K562 (cell line): ENCODE results near the gene CNNM4. TPM values are rescaled to one million over a fixed set of nuclear protein-coding genes. Genes with fewer than 3 reads are reported as not detected.
A peak's percentile ranks its signal among the peaks of the same experiment; 100 is the strongest.

Experiments used
- ATAC-seq: fragments of 200-7000 bp; cut with Tn5 transposase; 3 replicates; pipeline ENCODE4 v1.9.1; 2020; ENCODE audit warnings: moderate library complexity
- BruUV-seq: library from RNA; stranded (reverse); fragments of 400-500 nt; replicated peaks from 2 replicates; lab custom pipeline; 2021; lab: Mats Ljungman, UMichigan
- CTCF ChIA-PET: fragments of 300-600 bp; formaldehyde crosslinking; extraction: SDS; loops from one replicate; lab custom pipeline; 2021; ENCODE audit warnings: low intra/inter-chr PET ratio; lab: Yijun Ruan, JAX
- POLR2A ChIA-PET: fragments of 300-600, 350-650 bp; sonication (Branson Sonifier 250); formaldehyde crosslinking; extraction: SDS; loops from one replicate; lab custom pipeline; 2021; ENCODE audit warnings: antibody characterized with exemption, inconsistent platforms; lab: Yijun Ruan, JAX
- DNase-seq, 4 experiments: peaks; one replicate each; pipeline versions ENCODE4 v3.0.0 to v3.0.0-alpha.2; 2011 to 2018; ENCODE audit warnings: low spot score in 3 of 4, mixed read lengths in 3 of 4; ENCODE audit errors: extremely low read depth in 1 of 4
- FAIRE-seq: peaks from 2 replicates; lab custom pipeline; 2011; peaks lifted over from hg19 to GRCh38; lab: Jason Lieb, UNC
- H2AFZ ChIP-seq: 2 replicates; pipeline ENCODE4 v1.6.0; 2011; ENCODE audit warnings: low read depth, low read length, control low read depth, inconsistent platforms
- H3K27ac ChIP-seq: fragments of 200-600 bp; 3 replicates; pipeline ENCODE4 v1.8.0; 2011; ENCODE audit warnings: low read depth, mild to moderate bottlenecking, control low read depth, inconsistent platforms, low read length, moderate library complexity, mixed read lengths; ENCODE audit errors: extremely low read depth
- H3K27me3 ChIP-seq, 2 experiments: fragments of 300-600 bp in 1 of 2; 2 replicates in 1 of 2; 3 replicates in 1 of 2; pipeline versions ENCODE4 v1.6.0 to v1.8.0; 2011; ENCODE audit warnings: inconsistent platforms in 2 of 2, low read length in 2 of 2, mild to moderate bottlenecking in 1 of 2, mixed read lengths in 1 of 2, moderate library complexity in 1 of 2; ENCODE audit not compliant: control insufficient read depth in 2 of 2, insufficient read depth in 2 of 2
- H3K36me3 ChIP-seq: fragments of 300-600 bp; 3 replicates; pipeline ENCODE4 v1.8.0; 2011; ENCODE audit warnings: mild to moderate bottlenecking, low read length, inconsistent platforms; ENCODE audit not compliant: control insufficient read depth, insufficient read depth
- H3K4me1 ChIP-seq, 2 experiments: fragments of 200-600 bp in 1 of 2; replicated peaks in 1 of 2; 2 replicates in 1 of 2; 3 replicates in 1 of 2; pipeline versions ENCODE4 v1.5.1 to v1.8.0; 2011; ENCODE audit warnings: inconsistent platforms in 2 of 2, low read length in 2 of 2, mild to moderate bottlenecking in 1 of 2, mixed read lengths in 1 of 2, moderate library complexity in 1 of 2; ENCODE audit not compliant: control insufficient read depth in 2 of 2, insufficient read depth in 2 of 2
- H3K4me2 ChIP-seq: 2 replicates; pipeline ENCODE4 v1.6.1; 2011; ENCODE audit warnings: low read length, control low read depth, inconsistent platforms, mixed read lengths; ENCODE audit not compliant: insufficient read depth
- H3K4me3 ChIP-seq: fragments of 200-600 bp; sonication (generic), shearing (Covaris generic); 2 replicates; pipeline ENCODE4 v1.5.1; 2016; ENCODE audit warnings: control low read depth, inconsistent platforms
- H3K79me2 ChIP-seq: fragments of 200-600 bp; 3 replicates; pipeline ENCODE4 v1.8.0; 2011; ENCODE audit warnings: low read length, inconsistent platforms; ENCODE audit not compliant: control insufficient read depth, insufficient read depth
- H3K9ac ChIP-seq, 2 experiments: 2 replicates each; pipeline versions ENCODE4 v1.6.0 to v1.6.1; 2011; ENCODE audit warnings: low read depth in 2 of 2, low read length in 2 of 2, control low read depth in 1 of 2, inconsistent platforms in 1 of 2, mild to moderate bottlenecking in 1 of 2, mixed read lengths in 1 of 2; ENCODE audit not compliant: insufficient read depth in 1 of 2
- H3K9me1 ChIP-seq: one replicate; pipeline ENCODE4 v1.6.0; 2011; ENCODE audit warnings: inconsistent platforms, mild to moderate bottlenecking, low read length, moderate library complexity; ENCODE audit not compliant: control insufficient read depth, insufficient read depth
- H3K9me3 ChIP-seq: replicated peaks from 2 replicates; pipeline ENCODE4 v1.5.1; 2011; ENCODE audit warnings: low read depth, low read length, inconsistent platforms; ENCODE audit not compliant: control insufficient read depth, insufficient read depth
- H4K20me1 ChIP-seq: replicated peaks from 2 replicates; pipeline ENCODE4 v1.6.1; 2011; ENCODE audit warnings: low read length, inconsistent platforms, mixed read lengths; ENCODE audit not compliant: control insufficient read depth, insufficient read depth
- KLF6 ChIP-seq: fragments of 250-450 bp; sonication (Bioruptor Pico); IDR thresholded peaks from 2 replicates; pipeline ENCODE4 v1.4.0; 2020; ENCODE audit warnings: mild to moderate bottlenecking, moderate library complexity, borderline replicate concordance
- RBFOX2 ChIP-seq: fragments of 200-400 bp; formaldehyde crosslinking; IDR thresholded peaks from 2 replicates; pipeline ENCODE4 v1.6.1; 2017; ENCODE audit warnings: low read depth, mild to moderate bottlenecking, low read length, moderate library complexity
- STAG1 ChIP-seq: sonication (generic); formaldehyde crosslinking; IDR thresholded peaks from 2 replicates; pipeline ENCODE4 v1.5.0; 2020; ENCODE audit warnings: missing genetic modification reagents, borderline replicate concordance
- TCFL5 ChIP-seq: fragments of 250-450 bp; sonication (Bioruptor Pico); conservative IDR thresholded peaks from 2 replicates; pipeline ENCODE4 v1.6.1; 2021; ENCODE audit warnings: mild to moderate bottlenecking, moderate library complexity, matching md5 sums
- WGBS: fragments of 100-300 bp; shearing (Covaris generic); methylation state at CpG from one replicate; pipeline ENCODE4 v1.1.6; 2016; ENCODE audit warnings: low coverage, mixed read lengths; ENCODE audit not compliant: insufficient coverage; ENCODE audit errors: missing lambda C conversion rate; 5-methylcytosine and 5-hydroxymethylcytosine counted together
- in situ Hi-C: fragments of 300-500 bp; cut with MboI; formaldehyde crosslinking; loops from 4 replicates; pipeline ENCODE4 v1.15.0; 2018; ENCODE audit warnings: inconsistent platforms, mixed read lengths
- intact Hi-C: fragments of 100-400 bp; cut with micrococcal nuclease; formaldehyde crosslinking; loops from 2 replicates; pipeline ENCODE4 v1.14.2; 2022
- polyA plus RNA-seq, 8 experiments: library from polyadenylated mRNA; depleted of rRNA in 4 of 8; stranded (reverse) in 5 of 8; unstranded in 3 of 8; fragments of >200 nt; fragmentation: Nextera tagmentation in 2 of 8; fragmentation: Illumina TruSeq in 1 of 8; extraction: Ambion mirVana in 2 of 8; extraction: Trizol in 1 of 8; gene quantifications; 2 replicates each; pipeline versions ENCODE4 v1.2.1 to v1.2.3, GENCODE V29; 2011 to 2014; ENCODE audit warnings: inconsistent platforms in 1 of 8, missing spikeins in 1 of 8
- total RNA-seq, 7 experiments: library from RNA; depleted of rRNA in 6 of 7; stranded (reverse); fragments of >200 nt in 6 of 7; fragmentation: Illumina TruSeq in 2 of 7; extraction: Trizol in 2 of 7; gene quantifications; 2 replicates each; pipeline versions ENCODE4 v1.2.1 to v1.2.3, GENCODE V29; 2011 to 2021; ENCODE audit warnings: low replicate concordance in 1 of 7

CNNM4 gene
- total and polyA plus RNA-seq, 9 of the 15 experiments (the other 6 are each of a cell fraction or from before 2014, with no cell fraction given), result 0.96 to 6.3 (median 2.8) TPM

DNA sequence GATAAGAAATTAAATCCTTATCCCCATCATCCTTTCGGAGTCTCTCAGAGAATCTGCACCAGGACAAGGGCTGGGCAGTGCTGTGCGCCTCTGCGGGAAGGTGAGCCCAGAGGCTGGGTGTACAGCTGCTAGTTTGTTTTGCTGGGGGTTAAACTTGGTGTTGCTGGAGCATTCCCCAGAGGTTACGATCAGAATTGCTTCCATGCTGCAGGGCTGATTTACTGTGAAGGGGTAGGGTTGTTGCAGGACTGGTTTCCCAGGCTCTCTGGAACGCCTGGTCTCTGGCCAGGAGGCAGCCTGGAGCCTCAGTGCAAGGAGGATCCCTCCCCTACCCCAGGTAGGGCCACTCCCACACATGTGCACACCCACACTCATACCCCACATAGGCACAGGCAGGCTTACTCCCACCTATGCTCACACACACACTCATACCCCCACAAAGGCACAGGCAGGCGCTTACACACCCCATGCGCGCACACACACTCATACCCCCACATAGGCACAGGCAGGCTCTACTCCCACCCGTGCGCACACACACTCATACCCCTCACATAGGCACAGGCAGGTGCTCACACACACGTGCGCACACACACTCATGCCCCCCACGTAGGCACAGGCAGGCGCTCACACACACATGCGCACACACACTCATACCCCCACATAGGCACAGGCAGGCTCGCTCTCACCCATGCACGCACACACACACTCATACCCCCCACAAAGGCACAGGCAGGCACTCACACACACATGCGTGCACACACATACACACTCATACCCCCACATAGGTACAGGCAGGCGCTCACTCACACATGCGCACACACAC, 11.3 kb downstream of the CNNM4 start:
- Histone ChIP-seq H3K79me2 (no peaks in the 10 kb centered on the region; the same call in 2 of the 3 replicates), H2AFZ (no peak overlapping the region), H3K4me2 (no peak overlapping the region), H3K36me3 (no peaks in the 10 kb centered on the region), H4K20me1 (no peaks in the 10 kb centered on the region), H3K4me1 (peaks cover 0 to 20% of the 10 kb centered on the region in 2 experiments; a peak in 2 of 5 replicates)
- in situ Hi-C loops (no loop called here), intact Hi-C loops (no loop called here)
- WGBS, result 93% methylated on average over 20 of the region's 20 CpGs
- BruUV-seq, result no TSS peak
- DNase-seq, result peak in 1 of 4 experiments; percentile 34
- CTCF ChIA-PET, result no interaction called here
- ATAC-seq, result no peak
- FAIRE-seq, result no peak
- TF ChIP-seq RBFOX2, result 0 out of 2 replicates have a peak, but pooled peaks have one; percentile 17
- TF ChIP-seq KLF6 (CRISPR knock-in tag), result no peak
- no peak for TF ChIP-seq TCFL5 (CRISPR knock-in tag)
- no peak for TF ChIP-seq STAG1
- TF ChIP-seq, all 486 proteins: peak for 1
- Histone ChIP-seq H3K4me3 (no peak overlapping the region), H3K9me1 (no peaks in the 10 kb centered on the region), H3K27ac (no peak overlapping the region), H3K27me3 (no peaks in the 10 kb centered on the region), H3K9ac (no peak overlapping the region; a peak in 1 of 4 replicates), H3K9me3 (no peaks in the 10 kb centered on the region)
- POLR2A ChIA-PET, result no interaction called here
